ENCODE results near the gene HTATIP2.

DNA sequence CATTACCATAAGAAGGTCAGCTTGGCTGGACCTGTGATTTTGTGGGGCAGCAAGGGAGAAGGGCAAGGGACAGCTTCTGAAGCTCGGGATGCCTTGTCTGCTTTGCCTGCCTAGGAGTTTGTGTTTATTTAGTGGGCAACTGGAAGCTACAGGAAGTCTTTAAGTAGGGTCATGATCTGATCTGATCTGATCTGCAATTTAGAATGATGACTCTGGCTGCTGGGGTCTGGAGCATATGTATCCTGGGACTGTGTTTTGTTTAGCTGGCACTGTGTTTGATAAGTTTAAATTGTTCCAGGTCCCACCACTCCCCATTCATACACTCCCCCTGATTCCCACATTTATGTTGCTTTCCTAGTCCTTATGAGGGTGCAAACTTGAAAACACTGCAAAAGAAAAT, 47.7 kb upstream of the HTATIP2 start:
- TF ChIP-seq, protein P1, sequence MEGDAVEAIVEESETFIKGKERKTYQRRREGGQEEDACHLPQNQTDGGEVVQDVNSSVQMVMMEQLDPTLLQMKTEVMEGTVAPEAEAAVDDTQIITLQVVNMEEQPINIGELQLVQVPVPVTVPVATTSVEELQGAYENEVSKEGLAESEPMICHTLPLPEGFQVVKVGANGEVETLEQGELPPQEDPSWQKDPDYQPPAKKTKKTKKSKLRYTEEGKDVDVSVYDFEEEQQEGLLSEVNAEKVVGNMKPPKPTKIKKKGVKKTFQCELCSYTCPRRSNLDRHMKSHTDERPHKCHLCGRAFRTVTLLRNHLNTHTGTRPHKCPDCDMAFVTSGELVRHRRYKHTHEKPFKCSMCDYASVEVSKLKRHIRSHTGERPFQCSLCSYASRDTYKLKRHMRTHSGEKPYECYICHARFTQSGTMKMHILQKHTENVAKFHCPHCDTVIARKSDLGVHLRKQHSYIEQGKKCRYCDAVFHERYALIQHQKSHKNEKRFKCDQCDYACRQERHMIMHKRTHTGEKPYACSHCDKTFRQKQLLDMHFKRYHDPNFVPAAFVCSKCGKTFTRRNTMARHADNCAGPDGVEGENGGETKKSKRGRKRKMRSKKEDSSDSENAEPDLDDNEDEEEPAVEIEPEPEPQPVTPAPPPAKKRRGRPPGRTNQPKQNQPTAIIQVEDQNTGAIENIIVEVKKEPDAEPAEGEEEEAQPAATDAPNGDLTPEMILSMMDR (IDR thresholded peaks at IDR 0.05; ENCODE audit: low read depth, low read length, missing input control), result no peak
- TF ChIP-seq TAF1 (conservative IDR thresholded peaks at IDR 0.05) (no peak), FOXA1 (IDR thresholded peaks at IDR 0.05) (no peak), JUND (IDR thresholded peaks at IDR 0.05) (no peak), RAD21 (IDR thresholded peaks at IDR 0.05) (no peak)
